Stimulated activated CD4-positive, alpha-beta T cell treated with anti-CD3 and anti-CD28 coated beads, TNF-alpha, amount 100 ng/mL, for 4 hours (primary cell): Measurements from ENCODE around the gene UTP18.
"Not testable (repeated sequence)": the region's sequence is repeated elsewhere in the genome, so short reads cannot be mapped to it uniquely, and the experiment has no call there.

Source experiments
- DNase-seq, 3 experiments: peaks; one replicate each; pipeline ENCODE4 v3.0.0-alpha.2; 2020; ENCODE audit warnings: low read depth in 3 of 3

Gene UTP18

DNA sequence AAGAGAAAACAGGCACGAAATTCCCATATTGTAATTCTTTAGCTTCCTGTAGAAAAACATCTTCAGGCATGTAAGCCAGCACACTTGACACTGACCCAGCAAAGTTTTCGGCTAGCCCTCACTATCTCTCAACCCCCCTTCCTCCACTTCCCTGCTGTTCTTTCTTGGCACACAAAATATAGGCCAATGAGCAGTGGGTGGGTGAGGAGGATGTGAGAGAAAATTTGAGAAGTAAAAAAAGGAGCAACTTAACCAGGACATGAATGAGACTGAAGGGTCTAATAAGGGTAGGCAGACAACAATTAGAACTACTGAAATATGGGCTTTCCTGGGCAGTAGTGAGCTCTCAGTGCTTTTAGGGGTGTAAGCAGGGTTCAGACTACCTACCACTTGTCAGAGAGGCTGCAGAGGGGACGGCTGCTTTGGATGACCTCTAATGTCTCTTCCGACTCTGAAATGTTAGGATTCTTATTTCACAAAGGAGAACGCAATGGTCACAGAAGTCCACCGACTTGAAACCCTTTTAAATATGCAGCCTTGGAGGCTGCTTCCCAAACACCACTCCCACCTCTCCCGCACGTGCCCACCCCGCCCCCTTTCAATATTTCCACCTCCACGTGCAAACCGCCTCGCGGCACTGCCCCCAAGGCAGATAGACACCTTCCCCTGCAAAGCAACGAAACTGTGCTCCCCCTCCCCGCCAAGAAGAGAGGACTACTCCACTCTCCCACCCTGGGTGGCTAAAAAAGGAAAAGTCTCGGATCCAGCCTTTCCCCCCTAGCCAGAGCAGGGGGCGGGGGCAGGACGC lies 1.4 kb upstream of the UTP18 start:
- no peak for DNase-seq

- peak; percentile 77 to 89 (median 87) for DNase-seq
These were observed 646 bp upstream of the UTP18 start, which contains the start of gene MBTD1 for GRCh38 chr17:51259564-51260236. Gene MBTD1, minus strand, starts transcription at chr17:51260049. Its CDS starts 34,888 bp downstream, at chr17:51225161.

- DNase-seq = no peak
These were observed 948 bp downstream of the UTP18 start for GRCh38 chr17:51261024-51261963.

- no peak for DNase-seq
These were observed 2.7 kb downstream of the UTP18 start for GRCh38 chr17:51263006-51263405.

DNA sequence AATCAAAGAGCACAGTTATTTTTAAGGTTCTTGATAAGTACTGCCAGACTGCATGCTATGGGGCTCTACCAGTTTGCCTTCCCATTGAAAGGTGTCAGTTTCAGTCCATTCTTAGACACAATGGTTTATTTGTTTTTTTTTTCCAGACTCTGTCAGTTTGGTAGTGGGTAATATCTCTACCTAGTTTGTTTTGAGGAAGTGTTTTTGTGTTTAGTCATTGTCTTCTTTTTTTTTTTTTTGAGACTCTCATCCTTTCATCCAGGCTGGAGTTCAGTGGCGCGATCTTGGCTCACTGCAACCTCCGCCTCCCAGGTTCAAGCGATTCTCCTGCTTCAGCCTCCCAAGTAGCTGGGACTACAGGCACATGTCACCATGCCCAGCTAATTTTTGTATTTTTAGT lies 4.1 kb downstream of the UTP18 start:
- not testable (repeated sequence) for DNase-seq

- DNase-seq = no peak
These were observed 9.6 kb downstream of the UTP18 start for GRCh38 chr17:51269991-51270390.

- no peak for DNase-seq
These were observed 10.3 kb downstream of the UTP18 start for GRCh38 chr17:51270636-51271035.

GRCh38 chr17:51272812-51273211 lies 12.5 kb downstream of the UTP18 start:
- no peak for DNase-seq

DNA sequence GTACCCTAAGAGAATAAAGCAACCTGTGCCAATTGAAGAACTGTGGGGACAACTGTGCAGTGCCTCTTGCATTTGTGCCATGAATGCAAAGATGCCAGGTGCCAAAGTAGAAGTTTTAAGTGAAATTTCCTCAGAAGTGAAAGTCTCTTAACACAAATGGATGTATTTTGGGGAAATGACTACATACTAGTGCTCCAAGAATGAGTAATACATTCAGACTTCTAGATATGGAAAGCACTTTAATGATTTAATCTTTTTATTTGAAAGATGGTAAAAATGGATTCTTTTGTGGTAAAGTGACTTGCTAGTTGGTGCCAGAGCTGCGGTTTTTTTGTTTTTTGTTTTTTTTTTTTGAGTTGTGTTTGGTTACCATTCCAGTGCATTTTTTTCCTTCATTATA lies 15.0 kb downstream of the UTP18 start:
- no peak for DNase-seq

GRCh38 chr17:51279183-51279582 lies 18.8 kb downstream of the UTP18 start:
- no peak for DNase-seq

- no peak for DNase-seq
These were observed 27.1 kb downstream of the UTP18 start for GRCh38 chr17:51287412-51287811.

DNA sequence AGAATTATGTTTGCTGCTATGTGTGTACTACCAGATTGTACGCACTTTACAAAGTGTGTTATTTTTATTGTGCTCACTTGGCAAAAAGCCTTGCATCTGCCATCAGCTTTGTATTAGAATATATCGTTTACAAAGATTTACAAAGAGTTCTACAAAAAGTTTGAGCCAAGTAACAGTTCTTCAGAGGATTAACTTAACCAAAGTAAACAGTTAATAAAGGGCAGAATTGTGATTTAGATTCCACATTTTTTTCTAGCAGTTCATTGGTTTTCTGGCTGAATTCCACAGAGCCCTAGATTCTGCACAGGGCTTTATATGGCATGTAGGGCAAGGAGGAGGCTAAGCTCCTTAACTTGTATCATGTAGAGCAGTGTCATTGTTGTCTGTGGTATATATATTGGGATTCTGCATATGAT lies 29.4 kb downstream of the UTP18 start:
- DNase-seq = no peak

DNA sequence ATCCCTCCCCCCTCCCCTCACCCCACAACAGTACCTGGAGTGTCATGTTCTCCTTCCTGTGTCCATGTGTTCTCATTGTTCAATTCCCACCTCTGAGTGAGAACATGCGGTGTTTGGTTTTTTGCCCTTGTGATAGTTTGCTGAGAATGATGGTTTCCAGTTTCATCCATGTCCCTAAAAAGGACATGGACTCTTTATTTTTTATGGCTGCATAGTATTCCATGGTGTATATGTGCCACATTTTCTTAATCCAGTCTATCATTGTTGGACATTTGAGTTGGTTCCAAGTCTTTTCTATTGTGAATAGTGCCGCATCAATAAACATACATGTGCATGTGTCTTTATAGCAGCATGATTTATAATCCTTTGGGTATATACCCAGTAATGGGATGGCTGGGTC lies 34.0 kb downstream of the UTP18 start:
- DNase-seq = not testable (repeated sequence)

DNA sequence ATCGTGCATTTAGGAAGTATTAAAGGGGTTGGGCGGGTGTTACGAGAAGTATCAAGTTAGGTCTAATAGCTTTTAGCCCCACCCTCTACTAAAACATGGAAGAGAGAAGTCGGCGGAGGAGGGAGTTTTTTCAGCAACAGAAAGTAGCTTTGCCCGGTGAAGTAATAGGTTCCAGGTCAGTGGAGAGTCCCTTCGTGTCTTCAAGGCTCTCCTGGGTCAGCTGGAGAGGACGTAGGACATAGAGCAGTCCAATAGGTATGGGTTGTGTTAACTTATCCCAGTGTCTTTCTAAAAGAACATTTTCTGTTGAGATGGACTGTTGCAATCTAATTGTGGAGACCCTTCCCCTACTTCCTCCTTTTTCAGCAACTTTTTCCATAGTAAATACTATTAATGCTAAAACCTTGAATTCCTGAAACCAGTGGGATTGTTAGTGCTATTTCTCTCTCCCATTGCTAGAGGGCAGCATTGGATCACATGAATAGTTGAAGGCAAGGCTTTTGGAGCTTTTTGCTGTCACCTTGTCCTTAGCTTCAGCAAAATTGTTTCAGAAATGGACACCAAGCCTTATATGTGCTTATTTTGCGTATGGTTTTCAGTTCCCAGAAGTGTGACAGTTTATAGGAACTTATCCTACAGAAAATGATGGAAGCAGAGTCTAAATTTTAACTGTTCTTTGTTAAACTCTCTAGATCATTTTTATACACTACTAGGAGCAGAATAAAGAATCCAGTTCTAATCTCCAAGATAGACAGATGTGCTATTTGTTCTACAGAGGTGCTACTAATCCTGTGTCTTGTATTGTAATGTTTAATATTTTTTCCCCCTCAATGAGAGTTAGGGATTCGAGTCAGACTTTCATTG lies 38.4 kb downstream of the UTP18 start:
- no peak for DNase-seq

DNA sequence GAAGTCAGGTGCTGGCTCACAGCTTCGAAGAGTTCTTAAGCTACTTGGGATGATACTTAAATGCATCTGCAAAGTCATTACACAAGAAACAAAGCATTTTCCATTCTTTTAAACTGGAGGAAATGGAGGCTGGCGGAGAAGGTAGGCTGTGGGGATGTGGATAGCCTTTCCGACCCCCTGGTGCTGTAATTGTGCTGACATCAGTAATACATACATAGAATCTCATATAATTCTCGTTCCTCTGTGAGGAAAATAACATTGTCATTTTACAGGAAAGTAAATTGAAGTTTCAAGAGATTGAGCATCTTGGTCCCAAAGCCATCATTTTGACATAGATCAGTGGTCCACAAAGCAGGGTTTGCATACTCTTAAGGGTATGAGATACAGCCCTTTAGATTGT lies 39.5 kb downstream of the UTP18 start:
- DNase-seq = no peak

DNA sequence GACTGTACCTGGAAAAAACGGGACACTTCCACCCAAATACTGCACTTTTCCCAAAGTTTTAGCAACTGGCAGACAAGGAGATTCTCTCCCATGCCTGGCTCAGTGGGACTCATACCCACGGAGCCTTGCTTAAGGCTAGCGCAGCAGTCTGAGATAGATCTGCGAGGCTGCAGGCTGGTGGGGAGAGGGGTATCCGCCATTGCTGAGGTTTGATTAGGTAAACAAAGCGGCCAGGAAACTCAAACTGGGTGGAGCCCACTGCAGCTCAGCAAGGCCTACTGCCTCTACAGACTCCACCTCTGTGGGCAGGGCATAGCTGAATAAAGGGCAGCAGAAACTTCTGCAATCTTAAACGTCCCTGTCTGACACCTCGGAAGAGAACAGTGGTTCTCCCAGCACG lies 44.8 kb downstream of the UTP18 start:
- DNase-seq = no peak

- DNase-seq = not testable (repeated sequence)
These were observed 51.7 kb downstream of the UTP18 start for GRCh38 chr17:51312003-51312402.

DNA sequence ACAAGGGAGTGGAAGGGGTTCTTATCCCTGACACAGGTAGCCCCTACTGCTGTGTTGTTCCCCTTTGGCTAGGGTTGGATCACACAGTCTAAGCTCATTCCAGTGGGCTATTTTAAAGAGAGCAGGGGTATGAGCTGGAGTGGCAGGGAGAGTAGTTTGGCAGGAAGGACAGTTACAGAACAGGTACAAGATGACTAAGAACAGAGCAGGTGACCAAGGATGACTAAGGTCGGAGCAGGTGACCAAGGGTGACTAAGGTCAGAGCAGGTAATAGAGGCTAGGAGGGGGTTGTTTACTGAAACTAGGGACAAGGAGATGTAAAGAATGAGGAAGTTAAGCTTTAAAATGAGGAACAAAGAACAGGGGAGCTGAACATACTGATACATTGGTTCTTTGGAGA lies 58.8 kb downstream of the UTP18 start:
- no peak for DNase-seq

DNA sequence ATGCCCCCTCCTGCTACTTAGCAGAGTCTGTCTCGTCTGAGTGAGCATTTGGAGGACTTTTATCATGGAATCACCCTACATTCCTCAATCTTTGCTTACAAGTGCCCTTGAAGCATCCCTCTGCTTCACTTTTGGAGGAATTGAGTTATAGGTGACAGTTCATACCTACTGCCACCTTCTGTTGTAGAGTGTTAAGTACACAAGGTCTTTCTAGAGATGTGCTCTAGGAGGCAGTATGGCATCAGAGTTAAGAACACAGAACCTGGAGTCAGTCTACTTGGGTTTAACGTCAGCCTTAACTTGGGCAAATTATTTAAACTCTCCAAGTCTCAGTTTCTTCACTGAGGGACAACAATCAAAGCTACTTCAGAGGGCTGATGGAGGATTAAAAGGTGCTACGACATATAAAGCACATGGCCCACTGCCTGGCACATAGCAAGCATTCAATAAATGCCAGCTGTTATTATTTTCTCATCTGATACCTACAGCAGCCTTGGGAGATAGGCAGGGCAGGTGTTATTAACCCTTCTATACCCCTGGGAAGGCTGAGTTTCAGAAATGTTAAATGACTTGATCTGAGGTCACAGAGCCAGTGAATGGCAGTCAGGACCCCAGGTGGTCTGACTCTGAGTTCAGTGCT lies 62.2 kb downstream of the UTP18 start:
- no peak for DNase-seq

DNA sequence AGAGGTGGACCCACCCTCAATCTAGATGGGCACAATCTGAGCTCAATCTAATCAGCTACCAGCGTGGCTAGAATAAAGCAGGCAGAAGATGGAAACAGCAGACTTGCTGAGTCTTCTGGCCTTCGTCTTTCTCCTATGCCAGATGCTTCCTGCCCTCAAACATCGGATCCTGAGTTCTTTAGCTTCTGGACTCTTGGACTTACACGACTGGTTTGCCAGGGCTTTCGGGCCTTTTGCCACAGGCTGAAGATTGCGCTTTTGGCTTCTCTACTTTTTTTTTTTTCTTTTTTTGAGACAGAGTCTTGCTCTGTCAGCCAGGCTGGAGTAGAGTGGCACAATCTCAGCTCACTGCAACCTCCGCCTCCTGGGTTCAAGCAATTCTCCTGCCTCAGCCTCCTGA lies 65.1 kb downstream of the UTP18 start:
- DNase-seq = no peak
